ENCODE results near the gene FAM219B.
A peak's percentile ranks its signal among the peaks of the same experiment; 100 is the strongest.

Gene FAM219B

DNA sequence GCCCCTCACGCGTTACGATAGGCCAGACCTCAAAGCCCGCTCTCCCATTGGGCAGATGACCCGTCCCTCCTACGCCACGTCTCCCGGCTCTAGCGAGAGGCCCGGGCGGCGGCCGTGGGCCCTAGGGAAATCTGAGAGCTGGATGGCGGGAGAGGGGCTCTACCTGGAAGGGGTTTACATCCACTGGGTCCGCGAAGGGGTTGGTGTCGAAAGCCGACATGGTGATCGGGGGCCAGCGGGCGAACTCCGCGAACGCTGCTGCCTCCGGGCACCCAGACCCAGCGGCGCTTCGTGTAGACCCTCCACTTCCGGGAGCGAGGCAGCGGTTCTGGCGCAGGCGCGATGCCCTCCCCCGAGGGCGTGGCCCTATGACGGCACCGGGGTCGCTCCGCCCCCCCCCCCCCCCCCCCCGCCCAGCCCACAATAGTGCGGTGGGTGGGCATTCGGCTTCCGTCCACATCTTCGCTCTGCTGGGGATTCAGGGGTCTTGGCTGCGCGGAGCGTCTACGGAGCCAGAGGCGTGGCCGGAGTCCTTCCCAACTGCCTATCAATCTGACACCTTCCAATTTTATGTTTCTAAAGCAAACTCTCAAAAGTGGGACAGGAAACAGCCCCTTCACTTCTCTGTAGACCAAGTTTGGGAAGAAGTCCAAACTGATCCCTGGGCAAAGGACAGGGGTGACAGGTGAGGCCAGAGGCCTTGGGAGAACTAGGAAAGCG lies 33.5 kb downstream of the FAM219B start, which contains the start of gene SCAMP2:
SCAMP2 (minus strand) TSS at position 330 of the 720 bp plus-strand sequence; CDS start at position 220, 110 bp downstream.
- peak; percentile 90 for DNase-seq (ENCODE audit: low spot score)

DNA sequence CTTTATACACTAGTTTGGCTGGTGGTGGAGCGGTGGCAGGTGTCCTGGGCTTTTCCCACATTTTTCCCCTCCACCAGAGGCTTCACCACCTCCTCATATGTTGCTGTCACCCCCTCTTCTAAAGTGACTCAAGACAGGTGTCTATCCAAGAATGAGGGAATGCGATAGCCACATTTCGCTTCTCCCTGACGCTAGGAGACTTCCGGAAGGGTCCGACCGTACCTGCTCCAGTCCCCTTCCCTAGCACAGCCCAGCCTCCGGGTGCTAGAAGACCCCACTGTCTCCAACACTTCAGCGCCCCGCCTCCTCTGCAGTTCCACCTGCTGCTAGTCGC lies 34.0 kb downstream of the FAM219B start:
- DNase-seq (ENCODE audit: low spot score) = no peak

DNA sequence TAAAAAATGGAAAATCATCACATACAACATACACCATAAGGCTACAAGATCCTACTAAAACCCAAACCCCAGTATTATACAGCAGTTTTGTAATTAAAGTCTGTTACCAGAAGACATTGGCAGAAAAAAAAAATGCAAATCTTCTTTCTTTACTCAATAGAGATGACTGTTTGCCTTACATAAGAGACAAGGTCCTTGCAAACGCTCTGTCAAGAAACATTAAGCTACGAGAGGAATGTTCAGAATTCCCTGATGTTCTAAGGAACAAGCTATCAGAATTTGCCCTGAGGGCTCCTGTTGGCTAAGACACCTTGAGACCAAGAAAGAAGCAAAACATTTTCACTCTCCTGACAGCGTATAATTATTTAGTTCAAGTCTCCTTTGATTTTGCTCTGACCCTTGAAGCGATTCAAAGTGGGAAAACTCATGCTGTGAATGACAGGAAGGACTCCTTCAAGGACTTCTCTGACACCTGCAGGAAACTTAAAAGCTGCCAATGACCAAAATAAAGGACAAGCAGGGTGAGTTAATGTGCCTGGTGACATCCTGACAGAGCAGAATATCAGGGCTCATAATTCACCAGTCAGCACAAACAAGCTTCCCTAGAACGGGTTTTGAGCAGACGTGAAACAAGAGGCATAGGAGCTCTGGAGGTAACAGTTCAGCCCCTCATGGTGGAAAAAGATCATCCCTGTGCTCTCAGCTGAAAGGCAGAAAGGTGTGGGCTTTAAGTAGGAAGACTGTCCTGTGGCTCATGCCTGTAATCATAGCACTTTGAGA lies 36.0 kb downstream of the FAM219B start:
- no peak for DNase-seq (ENCODE audit: low spot score)

DNA sequence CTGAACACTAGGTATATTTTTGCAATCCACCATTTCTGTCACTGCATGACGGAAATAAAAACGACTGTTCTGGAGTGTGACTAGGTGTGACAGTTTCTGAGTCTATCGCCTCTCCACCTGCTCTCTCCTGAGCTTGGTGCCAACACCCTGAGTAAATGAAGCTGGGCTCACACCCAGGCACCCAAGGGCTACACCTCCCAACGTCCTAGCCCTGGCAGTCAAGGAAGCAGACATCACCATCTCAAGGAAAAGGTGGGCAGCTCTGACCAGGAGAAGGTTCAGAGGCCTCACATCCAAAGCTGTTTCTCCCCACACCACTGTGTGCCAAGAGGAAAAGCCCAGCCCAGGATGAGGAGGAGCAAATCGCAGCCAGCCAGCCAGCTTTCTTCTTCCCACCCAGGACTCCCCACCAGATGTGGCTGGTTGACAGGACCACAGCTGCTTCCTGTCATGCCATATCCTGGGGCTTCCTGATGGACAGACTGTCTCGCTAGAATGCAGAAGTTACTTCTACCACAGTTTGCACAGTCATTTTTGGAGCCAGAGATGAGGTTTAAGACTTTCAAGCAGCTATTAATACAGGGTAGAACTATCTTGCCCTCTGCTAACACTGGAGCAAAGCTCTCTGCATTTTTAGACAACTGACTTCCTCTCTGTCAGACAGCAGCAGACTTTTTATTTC lies 36.8 kb downstream of the FAM219B start:
- peak; percentile 42 for DNase-seq (ENCODE audit: low spot score)

- no peak for DNase-seq (ENCODE audit: low spot score)
Measured at GRCh38 chr15:74869372-74869725, 37.3 kb downstream of the FAM219B start.

DNA sequence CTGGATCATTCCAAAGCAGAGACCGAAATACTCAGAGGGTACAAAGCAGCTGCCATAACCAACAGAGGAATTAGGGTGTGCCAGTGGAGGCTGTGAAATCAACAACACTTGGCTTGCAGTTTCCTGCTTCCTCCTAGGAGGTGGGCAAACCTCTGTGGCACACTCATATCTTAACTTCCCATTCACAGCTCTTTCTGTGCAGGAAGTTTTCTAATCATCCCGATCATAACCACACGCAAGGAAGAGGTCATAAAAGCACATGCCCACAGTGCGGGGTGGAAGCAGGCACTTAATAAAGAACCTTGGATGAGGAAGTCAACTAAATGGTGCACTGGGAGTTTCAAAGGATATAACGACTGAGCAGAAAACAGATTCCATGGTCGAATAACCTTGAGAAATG lies 38.6 kb downstream of the FAM219B start:
- no peak for DNase-seq (ENCODE audit: low spot score)

GRCh38 chr15:74867466-74868038 lies 39.1 kb downstream of the FAM219B start:
- DNase-seq (ENCODE audit: low spot score) = no peak

DNA sequence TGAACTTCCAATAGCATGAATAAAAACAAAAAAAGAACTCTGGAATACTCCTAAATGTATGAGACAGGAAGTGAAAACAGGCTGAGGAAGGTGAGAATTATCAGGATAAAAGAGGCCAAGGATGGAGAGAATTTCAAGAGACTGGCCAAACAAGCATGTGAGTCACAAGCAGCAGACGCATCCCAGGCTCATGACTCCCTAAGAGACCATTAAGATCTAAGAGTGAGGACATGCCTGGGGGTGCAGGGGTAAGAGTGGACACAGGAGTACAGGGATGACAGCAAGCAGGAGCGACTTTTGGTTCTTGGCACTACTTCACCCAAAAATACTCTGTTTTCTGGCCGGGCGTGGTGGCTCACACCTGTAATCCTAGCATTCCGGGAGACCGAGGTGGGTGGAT lies 40.6 kb downstream of the FAM219B start:
- DNase-seq (ENCODE audit: low spot score) = no peak

DNA sequence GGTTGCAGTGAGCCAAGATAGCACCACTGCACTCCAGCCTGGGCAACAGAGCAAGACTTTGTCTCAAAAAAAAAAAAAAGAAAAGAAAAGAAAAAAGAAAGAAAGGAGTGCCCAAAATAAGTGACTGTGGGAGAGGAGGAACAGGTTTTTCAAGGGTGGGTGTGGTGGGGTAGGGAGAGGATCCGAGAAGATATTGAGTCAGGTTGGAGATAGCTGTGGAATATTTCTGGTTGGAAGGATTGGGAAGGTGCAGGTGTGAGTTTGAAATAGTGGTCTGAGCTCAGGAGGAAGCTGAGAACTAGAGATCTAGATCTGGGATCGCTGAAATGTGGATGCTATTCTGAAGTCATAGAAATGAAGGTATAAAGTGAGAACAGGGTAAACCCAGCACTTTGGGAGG lies 41.3 kb downstream of the FAM219B start:
- no peak for DNase-seq (ENCODE audit: low spot score)

- DNase-seq (ENCODE audit: low spot score) = no peak
Measured at GRCh38 chr15:74864296-74864695, 42.4 kb downstream of the FAM219B start.

GRCh38 chr15:74863239-74864056 lies 43.2 kb downstream of the FAM219B start:
- no peak for DNase-seq (ENCODE audit: low spot score)

- DNase-seq (ENCODE audit: low spot score) = no peak
Measured at GRCh38 chr15:74858369-74858740, 48.3 kb downstream of the FAM219B start.

DNA sequence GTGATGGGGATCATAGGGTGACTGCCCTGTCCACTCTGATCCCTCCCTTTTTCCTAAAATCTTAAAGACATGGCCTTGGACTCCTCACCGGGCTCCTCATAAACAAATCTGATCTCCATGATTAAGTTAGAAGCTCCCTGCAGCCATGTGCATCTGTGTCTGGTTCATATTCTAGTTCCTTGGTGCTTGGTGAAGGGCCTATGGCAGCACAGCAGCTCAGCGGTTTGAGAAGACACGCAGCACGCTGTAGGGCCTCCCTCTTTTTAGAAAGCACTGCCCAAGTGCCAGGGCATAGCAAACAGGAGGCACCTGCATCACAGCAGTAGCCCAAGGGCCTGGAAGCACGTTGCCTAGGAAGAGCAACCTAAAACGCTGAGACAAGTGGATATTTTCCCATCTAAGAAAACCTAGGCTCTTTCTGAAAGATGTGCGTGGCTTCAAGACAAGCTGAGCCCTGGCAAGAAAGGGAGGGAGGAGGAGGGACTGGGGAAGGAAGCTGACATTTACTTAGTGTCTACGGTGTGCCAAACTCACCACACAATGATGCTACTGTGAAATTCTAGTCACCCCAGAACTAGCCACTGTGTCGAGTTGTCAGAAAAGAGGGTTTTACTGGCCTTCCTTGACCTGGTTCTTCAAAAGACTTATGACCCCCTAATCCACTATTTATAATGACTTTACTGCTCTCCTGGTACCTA lies 48.8 kb downstream of the FAM219B start:
- no peak for DNase-seq (ENCODE audit: low spot score)

- DNase-seq (ENCODE audit: low spot score) = no peak
Measured at GRCh38 chr15:74857082-74857655, 49.5 kb downstream of the FAM219B start.

DNA sequence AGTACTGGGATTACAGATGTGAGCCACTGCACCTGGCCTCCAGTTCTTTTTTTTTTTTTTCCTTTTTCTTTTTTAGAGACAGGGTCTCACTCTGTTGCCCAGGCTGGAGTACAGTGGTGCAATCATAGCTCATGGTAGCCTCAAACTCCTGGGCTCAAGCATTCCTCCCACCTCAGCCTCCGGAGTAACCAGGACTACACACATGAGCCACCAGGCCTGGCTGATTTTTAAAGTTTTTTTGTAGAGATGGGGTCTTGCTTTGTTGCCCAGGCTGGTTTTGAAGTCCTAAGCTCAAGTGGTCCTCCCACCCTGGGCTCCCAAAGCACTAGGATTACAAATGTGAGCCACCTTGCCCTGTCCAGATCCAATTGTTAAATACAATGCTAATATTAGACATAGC lies 50.1 kb downstream of the FAM219B start:
- DNase-seq (ENCODE audit: low spot score) = no peak

DNA sequence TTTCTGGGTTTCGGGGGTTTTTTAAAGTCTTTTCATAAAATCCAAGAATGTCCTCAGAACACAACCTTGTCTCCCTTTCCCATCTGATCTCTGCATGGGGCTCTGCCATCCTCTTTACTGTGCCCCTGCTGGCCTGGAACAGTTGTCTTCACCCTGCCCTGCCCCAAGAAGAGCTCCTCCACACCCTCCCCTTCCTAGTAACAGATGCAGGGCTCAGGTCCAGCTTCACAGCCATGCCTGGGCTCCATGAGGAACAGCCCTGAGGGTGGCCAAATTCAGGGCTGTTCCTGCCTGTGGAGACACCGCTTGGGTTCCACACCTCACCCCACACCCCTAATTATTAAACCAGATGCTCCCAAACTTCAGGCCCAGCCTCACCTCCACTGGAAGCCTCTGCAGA lies 50.8 kb downstream of the FAM219B start:
- DNase-seq (ENCODE audit: low spot score) = no peak

GRCh38 chr15:74854453-74855022 lies 52.1 kb downstream of the FAM219B start:
- DNase-seq (ENCODE audit: low spot score) = no peak

GRCh38 chr15:74851960-74852359 lies 54.7 kb downstream of the FAM219B start:
- DNase-seq (ENCODE audit: low spot score) = no peak

GRCh38 chr15:74850393-74850792 lies 56.3 kb downstream of the FAM219B start:
- no peak for DNase-seq (ENCODE audit: low spot score)
